DMS 273 (cell line): ENCODE data around the gene NKX1-1.

Experiments used
- DNase-seq: peaks from one replicate; lab custom pipeline; 2025; ENCODE audit not compliant: unreplicated experiment; lab: John Stamatoyannopoulos, UW

NKX1-1 gene

DNA sequence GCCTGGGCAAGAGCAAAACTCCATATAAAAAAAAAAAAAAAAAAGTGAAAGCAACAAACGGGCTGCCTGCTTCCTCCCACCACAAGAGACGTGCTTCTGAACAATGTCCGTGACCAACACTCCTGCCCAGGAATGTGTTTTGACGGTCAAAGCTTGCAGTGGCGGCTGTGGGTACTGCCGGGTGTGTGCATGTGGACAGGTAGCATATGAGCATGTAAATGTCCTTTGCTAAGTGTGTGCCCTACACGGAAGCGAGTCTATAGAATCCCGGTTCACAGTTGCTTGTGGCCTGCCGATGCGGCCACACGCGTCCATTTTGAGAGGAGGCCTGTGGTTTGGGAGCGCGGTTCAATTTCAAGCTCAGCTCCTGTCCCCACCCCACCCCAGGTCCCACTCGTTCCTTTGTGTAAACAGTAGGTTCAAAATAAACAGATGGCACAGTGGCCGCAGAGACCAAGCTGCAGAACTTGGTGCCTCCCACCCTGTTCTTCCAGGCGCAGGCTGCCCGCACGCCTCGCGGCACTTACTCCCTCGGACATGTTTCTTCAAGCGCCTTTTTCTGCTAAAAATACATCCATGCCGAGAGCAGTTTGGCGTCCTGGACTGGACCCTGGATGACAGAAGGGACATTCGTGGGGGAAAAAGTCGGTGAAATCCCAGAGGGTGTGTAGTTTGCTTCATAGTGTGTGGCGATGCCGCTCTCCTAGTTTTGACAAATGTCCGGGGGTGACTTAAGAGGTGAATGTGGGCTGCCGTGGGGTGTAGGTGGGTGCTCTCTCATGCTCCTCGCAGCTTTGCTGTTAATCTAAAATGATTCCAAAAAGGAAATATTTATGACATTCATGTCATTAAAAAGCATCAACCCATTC is 11.5 kb upstream of the NKX1-1 start:
- DNase-seq = no peak

DNA sequence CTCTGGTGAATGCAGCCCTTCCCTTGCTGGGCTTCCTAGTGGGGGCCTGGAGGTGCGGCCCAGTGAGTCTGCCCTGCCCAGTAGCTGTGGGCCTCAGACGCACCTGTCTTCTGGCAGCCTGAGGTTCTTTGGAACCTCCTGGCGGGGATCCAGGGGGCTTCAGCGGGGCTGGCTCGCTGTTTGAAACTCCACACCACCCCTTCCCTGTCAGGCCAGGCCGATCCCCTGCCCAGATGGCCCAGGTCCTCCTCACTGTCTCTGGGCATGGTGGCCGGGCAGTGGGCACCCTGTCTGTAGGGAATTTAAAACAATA is 10.7 kb upstream of the NKX1-1 start:
- DNase-seq = no peak

- no peak for DNase-seq
Observed at GRCh38 chr4:1416051-1416947, 10.1 kb upstream of the NKX1-1 start.

DNA sequence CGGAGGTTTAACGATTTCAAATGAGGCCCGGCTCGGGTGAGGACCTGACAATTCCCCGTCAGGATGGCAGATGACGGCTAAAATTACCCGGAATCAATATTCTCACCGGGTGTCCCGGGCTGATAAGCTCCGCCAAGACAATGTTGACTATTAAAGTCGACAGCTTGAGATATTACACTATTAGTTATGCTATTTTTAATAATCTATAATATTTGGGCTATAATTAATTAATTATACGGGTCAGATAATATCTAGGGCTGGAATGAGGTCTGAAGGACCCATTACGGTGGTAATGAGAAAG is 9.4 kb upstream of the NKX1-1 start:
- DNase-seq = no peak

DNA sequence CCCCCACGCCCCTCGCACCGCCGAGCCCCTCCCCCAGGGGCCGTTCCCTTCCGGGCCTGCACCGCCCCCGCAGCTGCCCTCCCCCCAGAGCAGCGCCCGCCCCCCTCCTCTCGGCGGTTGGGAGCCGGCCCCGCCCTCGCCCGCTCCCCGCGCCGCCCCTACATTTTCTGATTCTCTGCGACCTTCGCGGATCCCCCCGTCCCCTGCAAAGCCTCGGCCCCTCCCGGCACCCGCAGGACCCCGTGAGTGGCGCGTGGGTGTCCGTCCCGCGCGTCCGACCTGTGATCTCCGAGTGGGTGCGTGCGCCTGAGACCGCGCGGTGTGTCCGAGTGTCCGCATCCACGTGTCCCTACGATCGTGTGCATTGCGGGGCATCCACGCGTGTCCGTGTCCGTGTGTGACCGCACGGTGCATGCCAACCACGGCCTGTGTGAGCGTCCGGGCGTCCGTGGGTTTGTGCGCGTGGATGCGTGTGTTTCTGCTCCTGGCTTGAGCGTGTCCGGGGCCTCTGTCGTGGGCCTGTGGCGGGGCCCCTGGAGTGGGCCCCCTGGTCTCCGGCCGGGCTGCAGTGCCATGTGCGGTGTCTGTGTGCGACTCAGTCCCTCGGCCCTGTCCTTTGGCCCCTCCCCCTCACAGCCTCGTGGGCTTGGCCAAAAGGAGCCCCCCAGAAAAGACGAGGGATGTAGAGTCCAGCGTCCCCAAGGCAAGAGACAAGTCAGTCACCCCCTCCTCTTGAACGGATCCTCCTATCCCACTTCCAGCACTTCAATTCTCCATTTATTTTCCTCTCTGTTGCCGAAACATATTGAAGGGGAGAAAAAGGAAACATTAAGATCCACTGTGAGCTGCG is 8.8 kb upstream of the NKX1-1 start:
- DNase-seq = no peak

GRCh38 chr4:1413687-1414479 is 7.6 kb upstream of the NKX1-1 start:
- DNase-seq = no peak

- no peak for DNase-seq
Observed at GRCh38 chr4:1413204-1413663, 7.0 kb upstream of the NKX1-1 start.

GRCh38 chr4:1412376-1413203 is 6.3 kb upstream of the NKX1-1 start:
- no peak for DNase-seq

- no peak for DNase-seq
Observed at GRCh38 chr4:1411436-1412375, 5.5 kb upstream of the NKX1-1 start.

DNA sequence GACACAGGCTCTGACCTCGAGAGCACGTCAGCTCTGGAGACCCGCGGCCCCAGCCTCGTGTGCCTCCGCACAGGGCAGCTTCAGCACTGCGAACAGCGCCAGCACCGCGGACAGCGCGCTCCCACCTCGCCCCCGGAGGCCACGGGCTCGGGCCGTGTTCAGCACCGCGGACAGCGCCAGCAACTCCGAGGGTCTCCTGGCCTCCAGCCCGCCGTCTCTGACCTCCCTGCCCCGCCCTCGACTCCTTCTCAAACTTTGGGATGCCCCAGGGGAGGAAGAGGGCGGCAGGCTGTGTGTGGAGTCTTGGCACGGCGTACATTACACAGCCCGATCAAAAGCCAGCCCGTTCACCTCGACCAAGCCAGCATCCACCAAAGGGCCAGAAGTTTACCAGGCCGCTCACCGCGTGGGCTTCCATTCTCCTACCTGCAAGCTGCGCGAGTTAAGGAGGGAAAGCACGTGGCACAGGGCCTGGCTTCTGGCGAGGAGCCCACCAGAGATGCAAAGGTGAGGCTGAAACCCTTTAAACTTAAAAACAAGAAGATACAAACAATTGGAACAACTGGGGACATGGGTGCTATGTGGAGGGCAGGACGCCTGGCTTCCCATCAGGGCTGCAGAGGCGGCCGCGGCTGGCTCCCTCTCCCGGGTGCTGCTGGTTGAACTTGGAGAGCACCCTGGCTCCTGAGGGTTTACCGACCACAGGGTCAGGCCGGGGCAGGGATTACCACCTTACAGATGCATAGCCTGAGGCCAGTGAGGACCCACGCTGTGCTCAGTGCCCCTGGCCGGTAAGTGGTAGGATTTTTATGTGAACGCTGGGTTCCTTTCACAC is 4.5 kb upstream of the NKX1-1 start:
- DNase-seq = peak; percentile 73

DNA sequence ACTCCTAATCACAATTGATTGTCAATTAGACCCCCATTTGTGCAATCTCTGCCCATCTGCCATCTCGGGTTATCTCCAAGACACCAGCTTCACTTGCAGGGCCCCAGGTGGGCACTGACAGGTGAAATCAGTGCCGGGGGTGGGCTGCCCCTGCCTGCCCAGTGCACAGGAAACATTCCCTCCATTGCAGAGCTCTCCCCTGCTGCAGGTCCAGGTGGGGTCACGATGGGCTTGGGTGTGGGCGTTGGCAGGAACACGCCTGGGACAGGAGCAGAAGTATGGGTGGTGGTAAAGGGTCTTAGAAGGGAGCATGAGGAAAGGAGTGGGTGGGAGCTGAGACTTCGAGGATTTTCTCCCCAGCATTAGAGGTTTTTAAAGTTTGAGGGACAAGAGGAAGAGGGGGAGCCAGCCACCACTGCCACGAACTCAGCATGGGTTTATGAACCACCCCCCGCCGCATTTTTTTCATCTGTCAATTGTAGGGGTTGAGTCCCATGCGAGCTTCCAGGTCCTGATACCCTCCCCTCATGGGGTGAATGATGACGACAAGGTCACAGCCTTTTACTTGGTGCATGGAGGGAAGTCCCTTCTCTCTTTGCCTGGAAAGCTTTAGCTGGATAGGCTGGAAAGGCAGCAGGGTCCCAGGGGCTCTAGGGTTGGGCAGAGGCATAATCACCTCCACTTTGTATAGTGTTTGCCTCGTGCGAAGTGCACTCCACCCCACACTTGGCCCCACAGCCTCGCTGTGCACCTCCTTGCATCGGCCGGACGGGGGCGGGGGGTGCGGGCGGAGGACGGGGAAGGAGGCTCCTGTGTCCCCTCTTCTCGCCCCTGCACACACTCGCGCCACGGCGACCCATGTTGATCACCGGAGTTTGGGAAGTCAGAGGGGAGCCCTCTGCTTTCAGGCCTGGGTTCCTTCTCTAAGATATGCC is 3.5 kb upstream of the NKX1-1 start:
- DNase-seq = no peak

GRCh38 chr4:1409079-1409478 is 2.8 kb upstream of the NKX1-1 start:
- DNase-seq = no peak

GRCh38 chr4:1408418-1408817 is 2.2 kb upstream of the NKX1-1 start:
- peak; percentile 44 for DNase-seq

- peak; percentile 41 for DNase-seq
Observed at GRCh38 chr4:1407657-1408333, 1.6 kb upstream of the NKX1-1 start.

DNA sequence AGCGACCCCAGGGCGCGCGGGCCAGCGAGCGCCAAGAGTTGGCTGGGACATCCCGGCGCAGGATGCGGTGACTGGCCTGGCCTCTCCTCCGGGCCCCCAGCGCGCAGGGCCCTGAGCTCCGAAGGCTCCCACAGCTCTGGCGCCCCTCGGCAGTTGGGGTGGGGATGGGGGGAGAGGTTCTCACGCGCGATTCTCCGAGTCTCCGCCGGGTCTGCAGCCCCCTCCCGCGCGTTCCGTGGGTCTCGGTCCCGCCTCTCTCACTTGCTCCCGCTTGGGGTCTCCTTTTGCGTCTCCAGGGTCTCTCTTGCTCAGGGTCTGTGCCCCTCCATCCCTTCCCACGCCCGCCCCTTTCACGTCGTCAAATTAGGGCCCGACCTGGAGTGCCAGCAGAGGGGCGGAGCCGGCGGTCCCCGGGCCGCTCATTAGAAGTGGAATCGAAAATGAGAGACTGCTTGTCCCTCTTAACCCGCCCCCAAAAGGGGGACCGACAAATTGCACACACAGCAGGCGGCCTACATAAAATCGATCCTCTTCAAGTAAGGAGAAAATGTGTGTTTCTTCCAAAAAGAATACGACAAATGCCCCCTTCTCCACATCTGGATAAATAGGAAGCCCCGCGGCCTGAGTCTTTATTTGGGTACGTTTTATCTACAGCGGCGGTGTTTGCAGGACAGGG is 877 bp upstream of the NKX1-1 start:
- peak; percentile 29 for DNase-seq
